LHCN-M2 (cell line): ENCODE data around the gene CRADD. TPM values are rescaled to one million over a fixed set of nuclear protein-coding genes. Genes with fewer than 3 reads are reported as not detected.
"Not testable (repeated sequence)": the region's sequence is repeated elsewhere in the genome, so short reads cannot be mapped to it uniquely, and the experiment has no call there.

Experiments
- DNase-seq: peaks from one replicate; pipeline ENCODE4 v3.0.0-alpha.2; 2012; ENCODE audit warnings: low read depth
- total RNA-seq: library from RNA; depleted of rRNA; stranded (reverse); fragments of >200 nt; gene quantifications from 2 replicates; pipeline ENCODE4 v1.2.3, GENCODE V29; 2014; rRNA removed

CRADD gene
- total RNA-seq, 1 experiment from 2014 or later = 16.9 TPM

- not testable (repeated sequence) for DNase-seq
Measured at GRCh38 chr12:93929081-93929480, 251.9 kb downstream of the CRADD start.

- no peak for DNase-seq
Measured at GRCh38 chr12:93937812-93938211, 260.6 kb downstream of the CRADD start.

GRCh38 chr12:93938317-93938716 lies 261.1 kb downstream of the CRADD start:
- no peak for DNase-seq

- DNase-seq = no peak
Measured at GRCh38 chr12:93938931-93939330, 261.8 kb downstream of the CRADD start.

- DNase-seq = no peak
Measured at GRCh38 chr12:93939641-93940325, 262.6 kb downstream of the CRADD start.

GRCh38 chr12:93943780-93944179 lies 266.6 kb downstream of the CRADD start:
- peak; percentile 66 for DNase-seq

GRCh38 chr12:93944201-93944600 lies 267.0 kb downstream of the CRADD start:
- DNase-seq = peak; percentile 10

Other genes with a start within 250 kb of the CRADD start
- 65.1 and 74.4 TPM in 2 replicates for gene UBE2N, start 235.4 kb upstream of the CRADD start, total RNA-seq
- 89.0 and 107 TPM in 2 replicates for gene MRPL42, start 209.9 kb upstream of the CRADD start, total RNA-seq
- 3.9 and 4.5 TPM in 2 replicates for gene SOCS2, start 104.7 kb upstream of the CRADD start, total RNA-seq